ENCODE results near the gene ATP2B1. TPM values are rescaled to one million over a fixed set of nuclear protein-coding genes. Genes with fewer than 3 reads are reported as not detected.

ATP2B1 gene
- total and polyA plus RNA-seq, 9 donors = 9.0 to 60.3 (median 25.6) TPM

DNA sequence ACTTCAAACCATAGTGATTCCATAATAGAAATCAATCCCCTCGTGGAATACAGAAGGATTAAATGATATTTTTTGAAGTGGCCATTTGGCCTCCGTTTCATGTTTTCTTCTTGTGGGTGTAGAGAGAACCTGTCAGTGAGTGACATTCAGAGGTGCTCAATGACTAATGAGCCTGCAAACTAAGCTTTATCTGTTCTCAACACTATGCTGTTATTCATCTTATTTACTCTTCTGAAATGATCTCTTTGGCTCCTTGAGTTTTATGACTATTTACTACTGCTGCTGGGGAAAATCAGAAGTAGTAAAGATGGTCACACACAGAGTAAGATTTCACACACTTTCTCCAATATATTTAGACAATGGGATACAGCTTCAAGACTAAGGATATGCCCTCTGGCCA, 30.4 kb downstream of the ATP2B1 start:
- no peaks in the 10 kb centered on the region for H3K9me3 ChIP-seq
- DNase-seq = no peak
- H3K4me1 ChIP-seq (ENCODE audit: insufficient read depth) = no peaks in the 10 kb centered on the region
- H3K27ac ChIP-seq = no peak overlapping the region
- H3K36me3 ChIP-seq = no peaks in the 10 kb centered on the region
- TF ChIP-seq CTCF (IDR thresholded peaks at IDR 0.05) = no peak
- TF ChIP-seq EP300 (IDR thresholded peaks at IDR 0.05) = no peak
- TF ChIP-seq POLR2A (IDR thresholded peaks at IDR 0.05) = no peak
- intact Hi-C loops (cut with DNase I) = no loop called here
- no peaks in the 10 kb centered on the region for H3K27me3 ChIP-seq
- whole genome bisulfite sequencing, 3 donors = 84 to 89% (median 85%) methylated on average over 2 of the region's 2 CpGs
- H3K4me3 ChIP-seq = no peak overlapping the region

GRCh38 chr12:89676930-89677329, 31.7 kb downstream of the ATP2B1 start:
- no peak overlapping the region for H3K27ac ChIP-seq
- intact Hi-C loops (cut with DNase I) = no loop called here
- WGBS, 3 donors = 96 to 100% (median 98%) methylated on average over 2 of the region's 2 CpGs

DNA sequence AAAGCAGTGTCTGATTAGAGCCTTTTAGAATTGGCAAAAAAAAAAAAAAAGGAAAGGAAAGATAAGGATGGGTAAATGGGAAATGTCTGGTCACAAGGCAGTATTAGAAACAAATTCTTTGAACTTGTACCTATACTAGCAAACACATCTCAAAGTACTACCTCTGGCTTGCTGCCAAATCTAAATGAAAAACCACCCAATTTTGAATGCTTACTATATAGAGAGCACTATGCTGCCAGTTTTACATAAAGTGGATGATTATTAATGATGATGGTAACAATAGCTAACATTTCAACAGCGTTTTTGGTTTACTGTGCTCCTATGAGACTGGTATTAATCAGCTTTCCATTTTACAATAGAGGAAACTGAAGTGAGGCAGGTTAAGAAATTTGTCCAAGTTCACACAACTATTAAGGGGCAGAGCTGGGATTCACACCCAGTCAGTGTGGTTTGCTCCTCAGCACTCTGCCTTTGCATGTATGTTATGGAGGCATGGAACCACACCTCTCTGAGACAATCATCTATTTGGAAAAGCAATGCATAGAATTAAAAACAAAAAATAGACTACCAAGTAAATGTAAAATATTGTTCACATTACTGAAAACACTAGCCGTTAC, 34.2 kb downstream of the ATP2B1 start:
- Histone ChIP-seq H3K27me3 (no peaks in the 10 kb centered on the region), H3K27ac (no peak overlapping the region), H3K4me1 (ENCODE audit: insufficient read depth) (no peaks in the 10 kb centered on the region), H3K36me3 (no peaks in the 10 kb centered on the region), H3K4me3 (no peak overlapping the region), H3K9me3 (no peaks in the 10 kb centered on the region)
- DNase-seq = no peak
- 90 to 96% (median 91%) methylated on average over 2 of the region's 2 CpGs for WGBS, 3 donors
- intact Hi-C loops (cut with DNase I) = no loop called here
- TF ChIP-seq CTCF (IDR thresholded peaks at IDR 0.05) (no peak), EP300 (IDR thresholded peaks at IDR 0.05) (no peak), POLR2A (IDR thresholded peaks at IDR 0.05) (no peak)

More at GRCh38 chr12:89676930-89677329, 31.7 kb downstream of the ATP2B1 start:
- Histone ChIP-seq H3K4me1 (ENCODE audit: insufficient read depth) (no peaks in the 10 kb centered on the region), H3K4me3 (no peak overlapping the region), H3K36me3 (no peaks in the 10 kb centered on the region), H3K9me3 (no peaks in the 10 kb centered on the region), H3K27me3 (no peaks in the 10 kb centered on the region)
- TF ChIP-seq EP300 (IDR thresholded peaks at IDR 0.05) (no peak), CTCF (IDR thresholded peaks at IDR 0.05) (no peak)
- no peak for DNase-seq

DNA sequence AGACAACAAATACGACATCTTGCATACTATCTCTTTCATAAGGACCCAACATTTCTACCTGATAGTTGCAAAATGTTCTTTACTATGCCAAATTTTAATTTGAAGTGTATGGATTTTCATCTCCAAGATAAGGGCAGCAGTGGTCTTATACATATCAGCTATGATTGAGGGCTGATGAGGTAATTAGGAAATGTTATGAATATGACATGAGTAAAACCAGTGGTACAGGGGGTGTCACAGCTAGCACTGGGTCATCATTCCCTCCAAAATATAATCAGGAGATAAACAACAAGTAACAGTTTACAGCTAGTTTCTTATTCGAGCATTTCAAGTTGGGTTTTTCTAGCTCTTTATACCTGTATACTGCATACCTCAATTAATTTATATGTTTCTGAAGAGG, 35.0 kb downstream of the ATP2B1 start:
- Histone ChIP-seq H3K27me3 (no peaks in the 10 kb centered on the region), H3K27ac (no peak overlapping the region), H3K36me3 (no peaks in the 10 kb centered on the region), H3K4me1 (ENCODE audit: insufficient read depth) (no peaks in the 10 kb centered on the region), H3K9me3 (no peaks in the 10 kb centered on the region), H3K4me3 (no peak overlapping the region)
- TF ChIP-seq POLR2A (IDR thresholded peaks at IDR 0.05) = no peak
- no peak for TF ChIP-seq EP300 (IDR thresholded peaks at IDR 0.05)
- no peak for TF ChIP-seq CTCF (IDR thresholded peaks at IDR 0.05)
- WGBS, 3 donors = 94 to 95% (median 95%) methylated on average over 2 of the region's 2 CpGs
- intact Hi-C loops (cut with DNase I) = no loop called here
- no peak for DNase-seq
